Liver (tissue), 9 donors: ENCODE measurements around the gene SASH1. TPM values are rescaled to one million over a fixed set of nuclear protein-coding genes. Genes with fewer than 3 reads are reported as not detected.
A peak's percentile ranks its signal among the peaks of the same experiment; 100 is the strongest.

Experiments
- DNase-seq: peaks from one replicate; pipeline ENCODE4 v3.0.0-alpha.2; 2017; ENCODE audit warnings: low spot score
- H3K27ac ChIP-seq, 2 donors: one replicate each; pipeline ENCODE4 v1.7.0; 2013; ENCODE audit warnings: inconsistent platforms in 2 of 2, low read length in 2 of 2, control low read depth in 1 of 2, low read depth in 1 of 2, mild to moderate bottlenecking in 1 of 2
- H3K27me3 ChIP-seq, 4 donors: one replicate each; pipeline versions ENCODE4 v1.6.1 to v1.7.0; 2013; ENCODE audit warnings: low read length in 3 of 4, inconsistent platforms in 1 of 4, mild to moderate bottlenecking in 1 of 4, moderate library complexity in 1 of 4; ENCODE audit not compliant: control insufficient read depth in 4 of 4, insufficient read depth in 4 of 4
- H3K36me3 ChIP-seq, 4 donors: one replicate each; pipeline versions ENCODE4 v1.6.1 to v1.7.0; 2013; ENCODE audit warnings: low read length in 3 of 4, mild to moderate bottlenecking in 3 of 4, low read depth in 1 of 4, moderate library complexity in 1 of 4; ENCODE audit not compliant: control insufficient read depth in 4 of 4, insufficient read depth in 3 of 4
- H3K4me1 ChIP-seq, 4 donors: one replicate each; pipeline versions ENCODE4 v1.6.1 to v1.7.0; 2013; ENCODE audit warnings: low read length in 3 of 4, mild to moderate bottlenecking in 3 of 4, moderate library complexity in 1 of 4; ENCODE audit not compliant: control insufficient read depth in 4 of 4, insufficient read depth in 4 of 4
- H3K4me3 ChIP-seq, 3 donors: one replicate each; pipeline versions ENCODE4 v1.6.1 to v1.7.0; 2013; ENCODE audit warnings: low read length in 3 of 3, control low read depth in 1 of 3, low read depth in 1 of 3, mild to moderate bottlenecking in 1 of 3
- H3K9ac ChIP-seq, 2 donors: one replicate each; pipeline ENCODE4 v1.7.0; 2013; ENCODE audit warnings: low read length in 2 of 2, mild to moderate bottlenecking in 2 of 2, moderate library complexity in 2 of 2, control low read depth in 1 of 2, low read depth in 1 of 2
- H3K9me3 ChIP-seq, 4 donors: one replicate each; pipeline versions ENCODE4 v1.6.1 to v1.7.0; 2013; ENCODE audit warnings: low read length in 3 of 4; ENCODE audit not compliant: control insufficient read depth in 4 of 4
- CTCF ChIP-seq: fragments of 150-350 bp; IDR thresholded peaks from 2 replicates; pipeline ENCODE4 v1.5.1; 2017; ENCODE audit warnings: improper control_type of control experiment, low read depth, low read length; ENCODE audit not compliant: missing input control
- EGR1 ChIP-seq, 2 donors: IDR thresholded peaks; 2 replicates each; pipeline ENCODE4 v1.6.1; 2016 to 2018; ENCODE audit warnings: antibody characterized with exemption in 2 of 2, low read depth in 2 of 2
- FOXA2 ChIP-seq: IDR thresholded peaks from 2 replicates; pipeline ENCODE4 v1.6.1; 2016; ENCODE audit warnings: antibody characterized with exemption
- GABPA ChIP-seq, 2 donors: IDR thresholded peaks in 1 of 2; conservative IDR thresholded peaks in 1 of 2; 2 replicates each; pipeline ENCODE4 v1.6.1; 2016; ENCODE audit warnings: antibody characterized with exemption in 2 of 2, mild to moderate bottlenecking in 1 of 2, moderate library complexity in 1 of 2
- HNF4G ChIP-seq: IDR thresholded peaks from 2 replicates; pipeline ENCODE4 v1.6.1; 2016; ENCODE audit warnings: antibody characterized with exemption
- RAD21 ChIP-seq, 2 donors: IDR thresholded peaks; 2 replicates each; pipeline ENCODE4 v1.6.1; 2016; ENCODE audit warnings: antibody characterized with exemption in 2 of 2, mild to moderate bottlenecking in 2 of 2
- REST ChIP-seq: IDR thresholded peaks from 2 replicates; pipeline ENCODE4 v1.6.1; 2016; ENCODE audit warnings: antibody characterized with exemption, mild to moderate bottlenecking
- RXRA ChIP-seq, 2 donors: IDR thresholded peaks; 2 replicates each; pipeline ENCODE4 v1.6.1; 2017 to 2018; ENCODE audit warnings: antibody characterized with exemption in 2 of 2, mild to moderate bottlenecking in 1 of 2
- SP1 ChIP-seq: IDR thresholded peaks from 2 replicates; pipeline ENCODE4 v1.6.1; 2018; ENCODE audit warnings: antibody characterized with exemption, mild to moderate bottlenecking
- TAF1 ChIP-seq: conservative IDR thresholded peaks from 2 replicates; pipeline ENCODE4 v1.6.1; 2016; ENCODE audit warnings: antibody characterized with exemption, mild to moderate bottlenecking
- YY1 ChIP-seq: IDR thresholded peaks from 2 replicates; pipeline ENCODE4 v1.6.1; 2016; ENCODE audit warnings: antibody characterized with exemption, mild to moderate bottlenecking
- WGBS: extraction: QIAGEN DNeasy Blood & Tissue Kit; methylation state at CpG from one replicate; pipeline ENCODE4 v1.1.7; 2013; 5-methylcytosine and 5-hydroxymethylcytosine counted together
- polyA plus RNA-seq, 2 donors: library from polyadenylated mRNA; stranded (reverse) in 1 of 2; unstranded in 1 of 2; fragments of 200-250 nt in 1 of 2; fragments of >200 nt in 1 of 2; fragmentation: Nextera tagmentation in 1 of 2; extraction: Ambion mirVana in 1 of 2; gene quantifications; one replicate each; pipeline versions ENCODE4 v1.2.1 to v1.2.3, GENCODE V29; 2013 to 2015
- total RNA-seq, 2 donors: library from RNA; depleted of rRNA; stranded (reverse); fragments of >200 nt; gene quantifications; one replicate each; pipeline ENCODE4 v1.2.3, GENCODE V29; 2014
- TF ChIP-seq, protein P1 (sequence below): IDR thresholded peaks from 2 replicates; pipeline ENCODE4 v1.6.1; 2016; ENCODE audit warnings: antibody characterized with exemption
- donor health status: healthy.
- donor health status: healthy.
- donor health status: healthy.
- donor health status: healthy.
- donor health status: healthy.

Gene SASH1
- total and polyA plus RNA-seq, 4 donors, result 3.5 to 16.4 (median 7.6) TPM

GRCh38 chr6:148577687-148578488 lies 235.2 kb downstream of the SASH1 start:
- H3K27ac ChIP-seq, result no peak overlapping the region
- H3K4me3 ChIP-seq, result no peak overlapping the region
- peaks cover 0 to 4% (median 0%) of the 10 kb centered on the region in 4 donors for H3K27me3 ChIP-seq
- no peaks in the 10 kb centered on the region for H3K4me1 ChIP-seq
- DNase-seq, result peak; percentile 50
- H3K9ac ChIP-seq, result no peak overlapping the region
- H3K36me3 ChIP-seq, result no peaks in the 10 kb centered on the region
- TF ChIP-seq YY1, result no peak
- TF ChIP-seq RAD21 (IDR thresholded peaks at IDR 0.05), result peak; percentile 94 to 96
- TF ChIP-seq SP1, result no peak
- TF ChIP-seq TAF1, result no peak
- no peak for TF ChIP-seq FOXA2
- TF ChIP-seq CTCF, result peak; percentile 72
- no peak for TF ChIP-seq EGR1 (IDR thresholded peaks at IDR 0.05; ENCODE audit: low read depth in 2 of 2)
- no peak for TF ChIP-seq RXRA (IDR thresholded peaks at IDR 0.05)
- TF ChIP-seq, protein P1, sequence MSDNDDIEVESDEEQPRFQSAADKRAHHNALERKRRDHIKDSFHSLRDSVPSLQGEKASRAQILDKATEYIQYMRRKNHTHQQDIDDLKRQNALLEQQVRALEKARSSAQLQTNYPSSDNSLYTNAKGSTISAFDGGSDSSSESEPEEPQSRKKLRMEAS, result no peak
- TF ChIP-seq HNF4G, result no peak
- no peaks in the 10 kb centered on the region for H3K9me3 ChIP-seq
- 9% methylated on average over 7 of the region's 7 CpGs for WGBS

- Histone ChIP-seq H3K27ac (no peak overlapping the region), H3K4me1 (no peaks in the 10 kb centered on the region), H3K27me3 (peaks cover 0 to 4% (median 0%) of the 10 kb centered on the region in 4 donors), H3K4me3 (no peak overlapping the region), H3K36me3 (no peaks in the 10 kb centered on the region), H3K9me3 (peaks cover 0 to 2% (median 0%) of the 10 kb centered on the region in 4 donors), H3K9ac (no peak overlapping the region)
- no peak for DNase-seq
- 61% methylated on average over 5 of the region's 5 CpGs for WGBS
- TF ChIP-seq GABPA (IDR thresholded peaks at IDR 0.05 in 1 of 2, conservative IDR thresholded peaks at IDR 0.05 in 1 of 2) (no peak), REST (no peak), TAF1 (no peak)
Observed at GRCh38 chr6:148578489-148578814, 235.8 kb downstream of the SASH1 start.
